22Rv1 (cell line): ENCODE measurements around the gene KCNMB4.

Experiments
- CTCF ChIP-seq: fragments of 450-650 bp; IDR thresholded peaks from 2 replicates; pipeline ENCODE4 v1.5.1; 2017; ENCODE audit warnings: mild to moderate bottlenecking
- ZFX ChIP-seq: fragments of 450-650 bp; IDR thresholded peaks from 2 replicates; pipeline ENCODE4 v1.6.1; 2017; ENCODE audit warnings: antibody characterized with exemption, borderline replicate concordance

- TF ChIP-seq CTCF: no peak
- no peak for TF ChIP-seq ZFX
These were observed 82.3 kb downstream of the KCNMB4 start for GRCh38 chr12:70448371-70448770.
